T-helper 1 cell treated with Interleukin-12 subunit alpha and Interleukin-12 subunit beta and Interleukin-4 antibody, amounts not matched to agents 30 μg/mL and 1 μg/mL, for 36 hours (primary cell): ENCODE measurements around the gene MYO1E.
"Not testable (repeated sequence)": the region's sequence is repeated elsewhere in the genome, so short reads cannot be mapped to it uniquely, and the experiment has no call there.

Experiments
- H3K27ac Mint-ChIP-seq: one replicate; pipeline ENCODE4 v1.8.0; 2021; ENCODE audit warnings: mild to moderate bottlenecking, mixed read lengths
- H3K27me3 Mint-ChIP-seq: one replicate; pipeline ENCODE4 v1.8.0; 2021; ENCODE audit warnings: low read depth, mixed read lengths
- H3K36me3 Mint-ChIP-seq: one replicate; pipeline ENCODE4 v1.8.0; 2021; ENCODE audit warnings: low read depth, mixed read lengths
- H3K4me1 Mint-ChIP-seq: one replicate; pipeline ENCODE4 v1.8.0; 2021; ENCODE audit warnings: low read depth, mixed read lengths
- H3K4me3 Mint-ChIP-seq: one replicate; pipeline ENCODE4 v1.8.0; 2021; ENCODE audit warnings: mild to moderate bottlenecking, moderate library complexity, mixed read lengths
- H3K9me3 Mint-ChIP-seq: one replicate; pipeline ENCODE4 v1.8.0; 2021; ENCODE audit warnings: mixed read lengths

The MYO1E gene

GRCh38 chr15:59291213-59291549, 81.5 kb downstream of the MYO1E start:
- no peaks in the 10 kb centered on the region for H3K9me3 Mint-ChIP-seq
- peaks cover 5% of the 10 kb centered on the region for H3K27me3 Mint-ChIP-seq
- H3K4me1 Mint-ChIP-seq, result peaks cover 5% of the 10 kb centered on the region
- H3K27ac Mint-ChIP-seq, result no peak overlapping the region
- peaks cover 1% of the 10 kb centered on the region for H3K36me3 Mint-ChIP-seq
- no peak overlapping the region for H3K4me3 Mint-ChIP-seq

GRCh38 chr15:59290295-59291212, 82.1 kb downstream of the MYO1E start:
- Mint-ChIP-seq H3K36me3 (peaks cover 1% of the 10 kb centered on the region), H3K27me3 (peaks cover 5% of the 10 kb centered on the region), H3K9me3 (no peaks in the 10 kb centered on the region), H3K4me1 (peaks cover 5% of the 10 kb centered on the region), H3K27ac (no peak overlapping the region), H3K4me3 (no peak overlapping the region)

GRCh38 chr15:59289574-59289973, 83.1 kb downstream of the MYO1E start:
- no peak overlapping the region for H3K4me3 Mint-ChIP-seq
- no peak overlapping the region for H3K27ac Mint-ChIP-seq
- H3K4me1 Mint-ChIP-seq, result peaks cover 5% of the 10 kb centered on the region
- peaks cover 5% of the 10 kb centered on the region for H3K27me3 Mint-ChIP-seq
- peaks cover 1% of the 10 kb centered on the region for H3K36me3 Mint-ChIP-seq
- H3K9me3 Mint-ChIP-seq, result no peaks in the 10 kb centered on the region

GRCh38 chr15:59283717-59284391, 88.8 kb downstream of the MYO1E start:
- peaks cover 14% of the 10 kb centered on the region for H3K4me1 Mint-ChIP-seq
- no peaks in the 10 kb centered on the region for H3K36me3 Mint-ChIP-seq
- peaks cover 9% of the 10 kb centered on the region for H3K27me3 Mint-ChIP-seq
- no peak overlapping the region for H3K4me3 Mint-ChIP-seq
- H3K9me3 Mint-ChIP-seq, result no peaks in the 10 kb centered on the region
- no peak overlapping the region for H3K27ac Mint-ChIP-seq

DNA sequence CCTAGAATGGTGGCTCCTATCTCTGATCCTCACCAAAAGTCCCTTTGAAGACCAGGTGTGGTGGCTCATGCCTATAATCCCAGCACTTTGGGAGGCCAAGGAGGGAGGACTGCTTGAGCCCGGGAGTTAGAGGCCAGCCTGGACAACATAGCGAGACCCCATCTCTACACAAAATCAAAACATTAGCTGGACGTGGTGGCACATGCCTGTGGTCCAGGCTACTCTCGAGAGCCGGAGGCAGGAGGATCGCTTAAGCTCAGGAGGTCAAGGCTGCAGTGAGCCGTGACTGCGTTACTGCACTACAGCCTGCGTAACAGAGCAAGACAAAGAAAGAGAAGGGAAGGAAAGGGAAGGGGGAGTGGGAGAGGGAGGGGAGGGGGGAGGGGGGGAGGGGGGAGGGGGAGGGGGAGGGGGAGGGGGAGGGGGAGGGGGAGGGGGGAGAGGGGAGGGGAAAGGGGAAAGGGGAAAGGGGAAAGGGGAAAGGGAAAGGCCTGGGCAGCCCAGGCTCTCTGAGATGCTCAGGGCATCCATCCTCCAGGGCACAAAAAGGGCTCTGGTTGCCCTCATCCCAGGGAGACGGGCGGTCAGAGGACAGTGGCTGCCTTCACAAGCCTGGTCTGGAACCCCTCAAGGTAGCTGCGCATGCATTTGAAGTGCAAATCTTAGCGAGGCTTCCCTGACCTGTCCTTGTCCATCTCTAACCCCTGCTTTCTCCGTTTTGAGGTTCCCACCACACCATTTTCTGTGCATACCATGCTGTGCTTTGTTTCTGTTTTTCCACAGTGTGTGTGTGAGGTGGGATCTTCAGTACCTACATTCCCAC, 89.9 kb downstream of the MYO1E start:
- Mint-ChIP-seq H3K9me3 (no peaks in the 10 kb centered on the region), H3K27ac (no peak overlapping the region), H3K4me1 (peaks cover 14% of the 10 kb centered on the region), H3K36me3 (no peaks in the 10 kb centered on the region), H3K4me3 (no peak overlapping the region), H3K27me3 (peaks cover 11% of the 10 kb centered on the region)

DNA sequence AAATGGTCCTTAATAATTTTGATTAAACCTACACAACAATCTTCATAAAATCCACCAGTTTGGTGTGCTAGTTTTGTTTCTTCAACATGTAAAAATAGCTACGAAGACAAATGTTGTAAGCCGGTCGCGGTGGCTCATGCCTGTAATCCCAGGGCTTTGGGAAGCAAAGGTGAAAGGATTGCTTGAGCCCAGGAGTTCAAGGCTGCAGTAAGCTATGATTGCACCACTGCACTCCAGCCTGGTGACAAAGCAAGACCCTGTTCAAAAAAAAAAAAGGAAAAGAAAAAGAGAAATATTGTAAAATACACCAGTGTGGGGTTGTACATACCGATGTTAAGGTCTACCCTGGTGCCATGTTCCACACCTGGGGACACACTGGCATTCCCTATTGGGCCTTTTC, 91.0 kb downstream of the MYO1E start:
- no peaks in the 10 kb centered on the region for H3K9me3 Mint-ChIP-seq
- H3K27ac Mint-ChIP-seq, result no peak overlapping the region

DNA sequence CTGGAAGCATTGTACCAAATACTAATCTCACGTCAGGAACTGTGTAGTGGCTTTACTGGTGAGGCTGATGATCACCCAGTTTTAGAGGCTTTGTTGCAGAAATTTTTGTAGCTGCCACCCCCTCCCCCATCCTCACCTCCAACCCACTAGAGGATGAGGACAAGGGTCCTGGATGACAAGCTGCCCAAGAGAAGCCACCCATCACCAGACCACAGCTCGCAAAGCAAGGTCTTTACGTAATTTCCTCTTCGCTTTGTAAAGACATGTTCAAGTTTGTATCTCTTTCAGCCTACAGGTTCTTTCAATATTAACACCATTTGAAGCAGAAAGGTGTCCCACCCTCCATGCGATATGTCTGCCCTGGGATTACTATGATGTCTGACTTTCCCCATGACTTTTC, 91.8 kb downstream of the MYO1E start:
- Mint-ChIP-seq H3K4me1 (peaks cover 23% of the 10 kb centered on the region), H3K27me3 (peaks cover 18% of the 10 kb centered on the region), H3K27ac (no peak overlapping the region), H3K4me3 (no peak overlapping the region), H3K9me3 (no peaks in the 10 kb centered on the region), H3K36me3 (no peaks in the 10 kb centered on the region)

More for the DNA sequence above, 91.0 kb downstream of the MYO1E start:
- Mint-ChIP-seq H3K4me3 (no peak overlapping the region), H3K4me1 (peaks cover 18% of the 10 kb centered on the region), H3K27me3 (peaks cover 14% of the 10 kb centered on the region), H3K36me3 (no peaks in the 10 kb centered on the region)

DNA sequence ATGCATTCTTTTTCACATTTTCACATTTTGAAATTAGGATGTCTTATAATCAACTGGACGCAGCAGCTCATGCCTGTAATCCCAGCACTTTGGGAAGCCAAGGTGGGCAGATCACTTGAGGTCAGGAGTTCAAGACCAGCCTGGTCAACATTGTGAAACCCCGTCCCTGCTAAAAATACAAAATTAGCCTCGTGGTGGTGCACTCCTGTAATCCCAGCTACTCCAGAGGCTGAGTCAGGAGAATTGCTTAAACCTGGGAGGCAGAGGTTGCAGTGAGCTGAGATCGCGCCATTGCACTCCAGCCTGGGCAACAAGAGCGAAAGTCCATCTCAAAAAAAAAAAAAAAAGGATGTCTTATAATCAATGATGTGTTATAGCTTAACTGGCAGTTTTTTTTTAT, 92.4 kb downstream of the MYO1E start:
- Mint-ChIP-seq H3K27me3 (peaks cover 18% of the 10 kb centered on the region), H3K4me1 (peaks cover 25% of the 10 kb centered on the region)
- not testable (repeated sequence) for H3K36me3 Mint-ChIP-seq, H3K4me3 Mint-ChIP-seq, H3K9me3 Mint-ChIP-seq, H3K27ac Mint-ChIP-seq

DNA sequence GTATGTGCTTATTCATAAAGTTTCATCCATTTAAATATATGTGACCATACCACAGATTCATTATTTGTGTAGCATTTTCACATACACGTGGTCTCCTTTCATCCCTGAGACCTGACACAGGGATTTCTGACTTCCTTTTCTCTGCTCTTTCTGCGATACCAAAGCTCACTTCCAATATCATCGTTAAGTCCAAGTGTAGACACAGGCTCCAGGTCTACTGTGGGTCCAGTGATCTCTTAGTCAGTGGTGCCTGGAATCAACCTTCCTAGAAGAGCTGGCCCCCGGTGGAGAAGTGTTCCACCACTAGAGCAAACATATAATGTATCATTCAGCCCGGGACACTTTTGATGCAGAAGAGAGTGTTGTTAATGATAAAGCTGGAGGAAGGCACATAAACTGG, 93.6 kb downstream of the MYO1E start:
- H3K4me3 Mint-ChIP-seq, result no peak overlapping the region
- no peaks in the 10 kb centered on the region for H3K9me3 Mint-ChIP-seq
- H3K27me3 Mint-ChIP-seq, result peaks cover 18% of the 10 kb centered on the region
- H3K4me1 Mint-ChIP-seq, result peaks cover 38% of the 10 kb centered on the region
- H3K27ac Mint-ChIP-seq, result no peak overlapping the region
- H3K36me3 Mint-ChIP-seq, result peaks cover 1% of the 10 kb centered on the region

DNA sequence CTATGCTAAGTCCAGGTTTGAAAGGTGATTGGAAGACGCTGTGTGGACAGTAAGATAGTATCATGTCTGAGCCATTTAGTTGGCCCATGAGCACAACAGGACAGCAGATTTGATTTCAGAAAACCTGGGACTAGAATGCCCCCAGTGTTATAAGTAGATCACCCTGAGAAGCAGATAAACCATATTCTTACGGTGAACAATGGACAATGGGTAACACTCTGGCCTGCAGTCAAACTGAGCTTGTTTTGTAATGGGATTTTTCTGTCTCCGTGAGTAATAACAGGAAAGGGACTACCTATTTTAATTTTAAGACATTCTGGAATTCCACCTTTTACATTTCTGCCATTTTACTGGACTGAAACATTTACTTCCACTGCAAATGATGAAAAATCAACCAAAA, 94.6 kb downstream of the MYO1E start:
- Mint-ChIP-seq H3K36me3 (peaks cover 5% of the 10 kb centered on the region), H3K9me3 (no peaks in the 10 kb centered on the region), H3K4me3 (no peak overlapping the region), H3K4me1 (peaks cover 42% of the 10 kb centered on the region), H3K27me3 (peaks cover 18% of the 10 kb centered on the region), H3K27ac (no peak overlapping the region)

DNA sequence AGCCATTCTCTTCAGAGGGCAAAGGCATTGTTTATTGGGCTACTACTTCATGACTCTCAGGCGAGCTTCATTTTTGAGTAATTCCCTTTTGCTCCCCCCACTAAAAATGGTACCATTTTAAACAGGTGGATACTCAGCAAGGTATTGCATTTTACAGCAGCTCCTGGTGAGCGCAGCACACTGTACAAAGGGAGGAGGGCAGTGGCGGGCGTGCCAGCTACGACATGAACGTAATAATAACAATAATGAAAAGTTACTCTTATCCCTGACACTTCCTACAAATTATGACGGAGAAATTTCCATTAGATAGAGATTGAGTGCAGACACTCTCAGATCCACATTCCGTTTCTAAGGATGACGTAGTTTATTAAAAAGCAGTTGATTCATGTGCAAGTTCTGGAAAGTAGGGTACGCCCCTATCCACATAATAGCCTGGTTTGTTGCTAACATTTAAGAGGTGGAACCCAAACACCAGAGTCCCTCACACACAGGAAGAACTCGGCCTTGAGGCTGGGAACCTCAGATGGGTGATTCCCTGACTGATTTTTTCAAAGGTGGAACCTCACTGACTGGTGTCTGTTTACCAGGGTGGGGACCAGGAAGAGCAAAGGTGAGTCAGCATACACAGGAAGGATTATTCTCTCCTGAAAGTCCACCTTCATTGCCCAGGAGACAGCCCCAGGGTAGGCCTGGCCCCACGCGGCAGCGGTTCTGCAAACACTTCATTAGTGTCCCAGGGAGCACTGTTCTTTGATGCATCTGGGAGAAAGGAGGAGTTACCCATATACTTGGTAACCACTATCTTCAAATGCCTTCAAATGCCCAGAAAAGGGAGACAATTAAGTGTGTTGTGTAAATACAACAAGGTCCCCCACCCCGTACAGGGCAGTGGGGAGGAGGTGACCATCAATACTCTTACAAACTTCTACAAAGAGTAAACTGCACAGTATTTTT, 96.2 kb downstream of the MYO1E start:
- H3K9me3 Mint-ChIP-seq, result no peaks in the 10 kb centered on the region
- H3K27ac Mint-ChIP-seq, result no peak overlapping the region
- peaks cover 49% of the 10 kb centered on the region for H3K4me1 Mint-ChIP-seq

GRCh38 chr15:59274126-59274970, 98.3 kb downstream of the MYO1E start:
- Mint-ChIP-seq H3K4me3 (peak overlapping the region; percentile 52), H3K27me3 (peaks cover 8% of the 10 kb centered on the region)

More for the DNA sequence above, 96.2 kb downstream of the MYO1E start:
- H3K27me3 Mint-ChIP-seq, result peaks cover 16% of the 10 kb centered on the region
- H3K36me3 Mint-ChIP-seq, result peaks cover 7% of the 10 kb centered on the region
- no peak overlapping the region for H3K4me3 Mint-ChIP-seq

DNA sequence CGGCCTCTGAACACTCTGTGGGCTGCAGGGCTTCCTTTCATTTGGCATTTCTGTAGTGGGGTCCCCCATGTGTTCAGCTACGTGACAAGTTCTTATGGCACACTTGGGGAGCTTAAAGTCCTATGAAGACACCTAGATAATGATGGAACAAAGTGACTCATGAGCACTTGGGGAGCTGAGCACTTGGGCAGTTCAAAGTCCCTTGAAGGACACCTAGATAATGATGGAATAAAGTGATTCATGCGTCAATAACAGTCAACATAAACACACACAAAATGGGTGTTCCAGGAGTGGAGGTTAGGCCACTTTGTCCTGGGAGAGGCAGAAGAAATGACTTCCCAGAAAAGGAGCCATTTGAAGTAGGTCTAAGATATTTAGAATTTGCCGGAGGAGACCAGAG, 99.4 kb downstream of the MYO1E start:
- Mint-ChIP-seq H3K4me3 (peak overlapping the region; percentile 32), H3K27ac (no peak overlapping the region), H3K36me3 (peaks cover 7% of the 10 kb centered on the region), H3K4me1 (peaks cover 50% of the 10 kb centered on the region), H3K27me3 (peaks cover 8% of the 10 kb centered on the region), H3K9me3 (no peaks in the 10 kb centered on the region)

More at GRCh38 chr15:59274126-59274970, 98.3 kb downstream of the MYO1E start:
- H3K27ac Mint-ChIP-seq, result peak overlapping the region; percentile 75
- peaks cover 50% of the 10 kb centered on the region for H3K4me1 Mint-ChIP-seq
- peaks cover 7% of the 10 kb centered on the region for H3K36me3 Mint-ChIP-seq
- no peaks in the 10 kb centered on the region for H3K9me3 Mint-ChIP-seq
